HepG2 (cell line): ENCODE measurements around the gene PDLIM7. TPM values are rescaled to one million over a fixed set of nuclear protein-coding genes. Genes with fewer than 3 reads are reported as not detected.

ENCODE experiments used
- DMAP1 ChIP-seq: IDR thresholded peaks from 2 replicates; pipeline ENCODE4 v1.6.1; 2016
- IKZF4 ChIP-seq: sonication (generic); formaldehyde crosslinking; IDR thresholded peaks from 2 replicates; pipeline ENCODE4 v1.5.1; 2020; ENCODE audit warnings: borderline replicate concordance, mild to moderate bottlenecking, low read depth, missing genetic modification reagents; ENCODE audit errors: not compliant biosample characterization
- MED1 ChIP-seq: sonication (generic); formaldehyde crosslinking; IDR thresholded peaks from 2 replicates; pipeline ENCODE4 v1.4.0; 2020; ENCODE audit warnings: missing genetic modification reagents
- MYC ChIP-seq: sonication (generic); formaldehyde crosslinking; IDR thresholded peaks from 2 replicates; pipeline ENCODE4 v1.9.0; 2021; ENCODE audit warnings: missing genetic modification reagents, borderline replicate concordance
- SSRP1 ChIP-seq: IDR thresholded peaks from 2 replicates; pipeline ENCODE4 v1.6.1; 2016; ENCODE audit warnings: control low read depth
- ZFAT ChIP-seq: sonication (generic); formaldehyde crosslinking; conservative IDR thresholded peaks from 2 replicates; pipeline ENCODE4 v1.8.1; 2023; ENCODE audit warnings: missing genetic modification reagents, inconsistent platforms
- ZNF260 ChIP-seq: sonication (generic); formaldehyde crosslinking; IDR thresholded peaks from 2 replicates; pipeline ENCODE4 v1.4.0; 2020; ENCODE audit warnings: missing genetic modification reagents, low read depth, mild to moderate bottlenecking, borderline replicate concordance
- ZNF335 ChIP-seq: sonication (generic); formaldehyde crosslinking; IDR thresholded peaks from 2 replicates; pipeline ENCODE4 v1.4.0; 2020; ENCODE audit warnings: missing genetic modification reagents
- ZNF367 ChIP-seq: sonication (generic); formaldehyde crosslinking; IDR thresholded peaks from 2 replicates; pipeline ENCODE4 v1.4.0; 2020; ENCODE audit warnings: missing genetic modification reagents, borderline replicate concordance
- ZNF383 ChIP-seq: sonication (generic); formaldehyde crosslinking; IDR thresholded peaks from 2 replicates; pipeline ENCODE4 v1.4.0; 2020; ENCODE audit warnings: missing genetic modification reagents, mild to moderate bottlenecking, borderline replicate concordance
- ZNF672 ChIP-seq: sonication (generic); formaldehyde crosslinking; IDR thresholded peaks from 2 replicates; pipeline ENCODE4 v1.8.1; 2022; ENCODE audit warnings: missing genetic modification reagents
- ZNF775 ChIP-seq: sonication (generic); formaldehyde crosslinking; IDR thresholded peaks from 2 replicates; pipeline ENCODE4 v1.4.0; 2020; ENCODE audit warnings: missing genetic modification reagents, mild to moderate bottlenecking, moderate library complexity, borderline replicate concordance
- ZNF841 ChIP-seq: sonication (generic); formaldehyde crosslinking; IDR thresholded peaks from 2 replicates; pipeline ENCODE4 v1.8.1; 2023; ENCODE audit warnings: missing genetic modification reagents, borderline replicate concordance
- ZNF878 ChIP-seq: sonication (generic); formaldehyde crosslinking; IDR thresholded peaks from 2 replicates; pipeline ENCODE4 v1.8.1; 2023; ENCODE audit warnings: mild to moderate bottlenecking, missing genetic modification reagents, moderate library complexity
- polyA plus RNA-seq, 8 experiments: library from polyadenylated mRNA; depleted of rRNA in 3 of 8; stranded (reverse) in 7 of 8; unstranded in 1 of 8; fragments of >200 nt; fragmentation: Illumina TruSeq in 4 of 8; extraction: Trizol in 4 of 8; gene quantifications; 2 replicates each; pipeline versions ENCODE4 v1.2.1 to v1.2.3, GENCODE V29; 2011 to 2016; ENCODE audit warnings: low read depth in 4 of 8, missing spikeins in 1 of 8, mixed read lengths in 1 of 8; ENCODE audit not compliant: insufficient read depth in 1 of 8
- total RNA-seq, 5 experiments: library from RNA; depleted of rRNA; stranded (reverse); fragments of >200 nt; fragmentation: Illumina TruSeq; extraction: Trizol; gene quantifications; 2 replicates each; pipeline ENCODE4 v1.2.3, GENCODE V29; 2016; ENCODE audit warnings: low read depth in 1 of 5
- TF ChIP-seq, protein P1 (sequence below): sonication (generic); formaldehyde crosslinking; IDR thresholded peaks from 2 replicates; pipeline ENCODE4; 2020; ENCODE audit warnings: missing genetic modification reagents, mild to moderate bottlenecking, borderline replicate concordance
- TF ChIP-seq, protein P2 (sequence below): sonication (generic); formaldehyde crosslinking; IDR thresholded peaks from 2 replicates; pipeline ENCODE4 v1.4.0; 2020; ENCODE audit warnings: missing genetic modification reagents
- TF ChIP-seq, protein P3 (sequence below), 2 experiments: IDR thresholded peaks; 2 replicates each; pipeline ENCODE4 v1.6.1; 2011 to 2012; ENCODE audit warnings: low read length in 2 of 2, borderline replicate concordance in 1 of 2, low read depth in 1 of 2, mild to moderate bottlenecking in 1 of 2, moderate library complexity in 1 of 2
- TF ChIP-seq, protein P4 (sequence below): sonication (generic); formaldehyde crosslinking; IDR thresholded peaks from 2 replicates; pipeline ENCODE4 v1.8.1; 2023; ENCODE audit warnings: mild to moderate bottlenecking, missing genetic modification reagents, borderline replicate concordance
- TF ChIP-seq, protein P5 (sequence below): fragments of 450-650 bp; IDR thresholded peaks from 2 replicates; pipeline ENCODE4 v1.6.1; 2016
- TF ChIP-seq, protein P6 (sequence below): sonication (generic); formaldehyde crosslinking; IDR thresholded peaks from 2 replicates; pipeline ENCODE4 v1.8.0; 2023; ENCODE audit warnings: mild to moderate bottlenecking, missing genetic modification reagents

The PDLIM7 gene
- total and polyA plus RNA-seq, 2 of the 13 experiments (the other 11 are each of a cell fraction or from before 2014, with no cell fraction given) = 21.1 to 31.3 TPM

DNA sequence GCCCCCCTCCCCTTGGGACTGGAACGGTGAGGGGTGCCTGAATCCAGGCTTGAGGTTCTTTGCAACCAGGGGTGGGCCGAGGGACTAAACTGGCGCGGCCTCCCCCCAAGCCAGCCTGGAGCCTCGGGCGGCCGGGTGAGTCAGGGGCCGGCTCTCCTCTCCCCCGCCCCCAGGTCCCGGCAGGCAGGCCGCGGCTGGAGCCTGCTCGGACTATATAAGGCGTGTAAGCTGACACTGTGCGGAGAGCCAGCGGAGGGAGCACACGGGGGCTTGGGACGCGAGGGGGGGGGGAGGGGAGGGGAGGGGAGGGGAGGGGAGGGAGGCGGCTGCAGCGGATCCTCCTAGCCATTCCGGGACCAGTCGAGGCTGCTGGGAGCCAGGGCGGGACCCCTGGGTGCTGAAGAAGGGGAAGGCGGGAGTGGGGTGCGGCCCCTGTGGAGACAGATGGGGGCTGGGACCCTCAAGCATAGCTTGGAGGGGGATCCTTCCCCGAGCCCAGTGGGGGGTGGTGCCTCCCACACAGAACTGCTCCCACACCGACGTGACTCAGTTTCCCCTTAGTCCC lies 595 bp downstream of the PDLIM7 start (continued):
- TF ChIP-seq ZFAT (no peak), ZNF672 (CRISPR knock-in tag) (no peak), ZNF335 (CRISPR knock-in tag) (no peak), IKZF4 (CRISPR knock-in tag) (no peak), SSRP1 (CRISPR knock-in tag) (no peak), ZNF841 (CRISPR knock-in tag) (no peak), ZNF383 (CRISPR knock-in tag) (no peak), ZNF367 (CRISPR knock-in tag) (no peak), ZNF878 (CRISPR knock-in tag) (no peak), ZNF775 (CRISPR knock-in tag) (no peak), MED1 (CRISPR knock-in tag) (0 out of 2 replicates have a peak, but pooled peaks have one; percentile 5), DMAP1 (CRISPR knock-in tag) (no peak), ZNF260 (CRISPR knock-in tag) (no peak), MYC (no peak)
- TF ChIP-seq, protein P1, sequence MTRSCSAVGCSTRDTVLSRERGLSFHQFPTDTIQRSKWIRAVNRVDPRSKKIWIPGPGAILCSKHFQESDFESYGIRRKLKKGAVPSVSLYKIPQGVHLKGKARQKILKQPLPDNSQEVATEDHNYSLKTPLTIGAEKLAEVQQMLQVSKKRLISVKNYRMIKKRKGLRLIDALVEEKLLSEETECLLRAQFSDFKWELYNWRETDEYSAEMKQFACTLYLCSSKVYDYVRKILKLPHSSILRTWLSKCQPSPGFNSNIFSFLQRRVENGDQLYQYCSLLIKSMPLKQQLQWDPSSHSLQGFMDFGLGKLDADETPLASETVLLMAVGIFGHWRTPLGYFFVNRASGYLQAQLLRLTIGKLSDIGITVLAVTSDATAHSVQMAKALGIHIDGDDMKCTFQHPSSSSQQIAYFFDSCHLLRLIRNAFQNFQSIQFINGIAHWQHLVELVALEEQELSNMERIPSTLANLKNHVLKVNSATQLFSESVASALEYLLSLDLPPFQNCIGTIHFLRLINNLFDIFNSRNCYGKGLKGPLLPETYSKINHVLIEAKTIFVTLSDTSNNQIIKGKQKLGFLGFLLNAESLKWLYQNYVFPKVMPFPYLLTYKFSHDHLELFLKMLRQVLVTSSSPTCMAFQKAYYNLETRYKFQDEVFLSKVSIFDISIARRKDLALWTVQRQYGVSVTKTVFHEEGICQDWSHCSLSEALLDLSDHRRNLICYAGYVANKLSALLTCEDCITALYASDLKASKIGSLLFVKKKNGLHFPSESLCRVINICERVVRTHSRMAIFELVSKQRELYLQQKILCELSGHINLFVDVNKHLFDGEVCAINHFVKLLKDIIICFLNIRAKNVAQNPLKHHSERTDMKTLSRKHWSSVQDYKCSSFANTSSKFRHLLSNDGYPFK (CRISPR knock-in tag) = no peak
- TF ChIP-seq, protein P2, sequence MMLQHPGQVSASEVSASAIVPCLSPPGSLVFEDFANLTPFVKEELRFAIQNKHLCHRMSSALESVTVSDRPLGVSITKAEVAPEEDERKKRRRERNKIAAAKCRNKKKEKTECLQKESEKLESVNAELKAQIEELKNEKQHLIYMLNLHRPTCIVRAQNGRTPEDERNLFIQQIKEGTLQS = no peak
- TF ChIP-seq, protein P3, sequence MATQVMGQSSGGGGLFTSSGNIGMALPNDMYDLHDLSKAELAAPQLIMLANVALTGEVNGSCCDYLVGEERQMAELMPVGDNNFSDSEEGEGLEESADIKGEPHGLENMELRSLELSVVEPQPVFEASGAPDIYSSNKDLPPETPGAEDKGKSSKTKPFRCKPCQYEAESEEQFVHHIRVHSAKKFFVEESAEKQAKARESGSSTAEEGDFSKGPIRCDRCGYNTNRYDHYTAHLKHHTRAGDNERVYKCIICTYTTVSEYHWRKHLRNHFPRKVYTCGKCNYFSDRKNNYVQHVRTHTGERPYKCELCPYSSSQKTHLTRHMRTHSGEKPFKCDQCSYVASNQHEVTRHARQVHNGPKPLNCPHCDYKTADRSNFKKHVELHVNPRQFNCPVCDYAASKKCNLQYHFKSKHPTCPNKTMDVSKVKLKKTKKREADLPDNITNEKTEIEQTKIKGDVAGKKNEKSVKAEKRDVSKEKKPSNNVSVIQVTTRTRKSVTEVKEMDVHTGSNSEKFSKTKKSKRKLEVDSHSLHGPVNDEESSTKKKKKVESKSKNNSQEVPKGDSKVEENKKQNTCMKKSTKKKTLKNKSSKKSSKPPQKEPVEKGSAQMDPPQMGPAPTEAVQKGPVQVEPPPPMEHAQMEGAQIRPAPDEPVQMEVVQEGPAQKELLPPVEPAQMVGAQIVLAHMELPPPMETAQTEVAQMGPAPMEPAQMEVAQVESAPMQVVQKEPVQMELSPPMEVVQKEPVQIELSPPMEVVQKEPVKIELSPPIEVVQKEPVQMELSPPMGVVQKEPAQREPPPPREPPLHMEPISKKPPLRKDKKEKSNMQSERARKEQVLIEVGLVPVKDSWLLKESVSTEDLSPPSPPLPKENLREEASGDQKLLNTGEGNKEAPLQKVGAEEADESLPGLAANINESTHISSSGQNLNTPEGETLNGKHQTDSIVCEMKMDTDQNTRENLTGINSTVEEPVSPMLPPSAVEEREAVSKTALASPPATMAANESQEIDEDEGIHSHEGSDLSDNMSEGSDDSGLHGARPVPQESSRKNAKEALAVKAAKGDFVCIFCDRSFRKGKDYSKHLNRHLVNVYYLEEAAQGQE (IDR thresholded peaks at IDR 0.05; ENCODE audit: borderline replicate concordance in 1 of 2, low read depth in 1 of 2, low read length in 2 of 2) = no peak
- TF ChIP-seq, protein P4, sequence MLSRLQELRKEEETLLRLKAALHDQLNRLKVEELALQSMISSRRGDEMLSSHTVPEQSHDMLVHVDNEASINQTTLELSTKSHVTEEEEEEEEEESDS = no peak
- TF ChIP-seq, protein P5, sequence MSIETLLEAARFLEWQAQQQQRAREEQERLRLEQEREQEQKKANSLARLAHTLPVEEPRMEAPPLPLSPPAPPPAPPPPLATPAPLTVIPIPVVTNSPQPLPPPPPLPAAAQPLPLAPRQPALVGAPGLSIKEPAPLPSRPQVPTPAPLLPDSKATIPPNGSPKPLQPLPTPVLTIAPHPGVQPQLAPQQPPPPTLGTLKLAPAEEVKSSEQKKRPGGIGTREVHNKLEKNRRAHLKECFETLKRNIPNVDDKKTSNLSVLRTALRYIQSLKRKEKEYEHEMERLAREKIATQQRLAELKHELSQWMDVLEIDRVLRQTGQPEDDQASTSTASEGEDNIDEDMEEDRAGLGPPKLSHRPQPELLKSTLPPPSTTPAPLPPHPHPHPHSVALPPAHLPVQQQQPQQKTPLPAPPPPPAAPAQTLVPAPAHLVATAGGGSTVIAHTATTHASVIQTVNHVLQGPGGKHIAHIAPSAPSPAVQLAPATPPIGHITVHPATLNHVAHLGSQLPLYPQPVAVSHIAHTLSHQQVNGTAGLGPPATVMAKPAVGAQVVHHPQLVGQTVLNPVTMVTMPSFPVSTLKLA = no peak
- TF ChIP-seq, protein P6, sequence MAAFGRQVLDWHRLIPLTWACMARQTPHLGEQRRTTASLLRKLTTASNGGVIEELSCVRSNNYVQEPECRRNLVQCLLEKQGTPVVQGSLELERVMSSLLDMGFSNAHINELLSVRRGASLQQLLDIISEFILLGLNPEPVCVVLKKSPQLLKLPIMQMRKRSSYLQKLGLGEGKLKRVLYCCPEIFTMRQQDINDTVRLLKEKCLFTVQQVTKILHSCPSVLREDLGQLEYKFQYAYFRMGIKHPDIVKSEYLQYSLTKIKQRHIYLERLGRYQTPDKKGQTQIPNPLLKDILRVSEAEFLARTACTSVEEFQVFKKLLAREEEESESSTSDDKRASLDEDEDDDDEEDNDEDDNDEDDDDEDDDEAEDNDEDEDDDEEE = peak; percentile 3; the same call in 1 of the 2 replicates
